Fibroblast of skin of back (primary cell): ENCODE results near the gene FAM20B.

ENCODE experiments used
- DNase-seq: peaks from one replicate; pipeline ENCODE4 v3.0.0-alpha.2; 2013

FAM20B gene

GRCh38 chr1:179053486-179053885, 27.8 kb downstream of the FAM20B start:
- DNase-seq = no peak

- DNase-seq = peak; percentile 19
Observed at GRCh38 chr1:179055937-179056336, 30.2 kb downstream of the FAM20B start.

GRCh38 chr1:179058487-179059483, 33.1 kb downstream of the FAM20B start:
- DNase-seq = peak; percentile 85

- no peak for DNase-seq
Observed at GRCh38 chr1:179061360-179062282, 35.9 kb downstream of the FAM20B start.

- DNase-seq = no peak
Observed at GRCh38 chr1:179066471-179066870, 40.8 kb downstream of the FAM20B start.

GRCh38 chr1:179077396-179077795, 51.7 kb downstream of the FAM20B start:
- DNase-seq = peak; percentile 36

GRCh38 chr1:179079113-179079761, 53.5 kb downstream of the FAM20B start:
- DNase-seq = peak; percentile 78

GRCh38 chr1:179080866-179081686, 55.4 kb downstream of the FAM20B start:
- DNase-seq = no peak

- DNase-seq = peak; percentile 87
Observed at GRCh38 chr1:179081687-179082332, 56.1 kb downstream of the FAM20B start, which contains the start of gene TOR3A. TOR3A (plus strand) TSS chr1:179082070; CDS start chr1:179082129, 59 bp downstream.

GRCh38 chr1:179082333-179082998, 56.8 kb downstream of the FAM20B start:
- DNase-seq = peak; percentile 35

- DNase-seq = peak; percentile 40
Observed at GRCh38 chr1:179082999-179083335, 57.3 kb downstream of the FAM20B start.

- no peak for DNase-seq
Observed at GRCh38 chr1:179083533-179083932, 57.8 kb downstream of the FAM20B start.

GRCh38 chr1:179087665-179088064, 62.0 kb downstream of the FAM20B start:
- DNase-seq = peak; percentile 8

GRCh38 chr1:179089827-179090482, 64.3 kb downstream of the FAM20B start:
- DNase-seq = no peak

GRCh38 chr1:179090522-179090921, 64.8 kb downstream of the FAM20B start:
- no peak for DNase-seq

- DNase-seq = no peak
Observed at GRCh38 chr1:179090923-179091322, 65.2 kb downstream of the FAM20B start.

GRCh38 chr1:179091691-179092165, 66.0 kb downstream of the FAM20B start:
- peak; percentile 20 for DNase-seq

GRCh38 chr1:179092896-179093461, 67.3 kb downstream of the FAM20B start:
- DNase-seq = no peak

GRCh38 chr1:179094818-179095217, 69.1 kb downstream of the FAM20B start:
- DNase-seq = no peak
